GM23338 (cell line): ENCODE results near the gene LCP1. TPM values are rescaled to one million over a fixed set of nuclear protein-coding genes. Genes with fewer than 3 reads are reported as not detected.

Source experiments
- ATAC-seq: fragments of 200-7000 bp; cut with Tn5 transposase; 3 replicates; pipeline ENCODE4 v1.9.1; 2020
- DNase-seq: peaks from one replicate; pipeline ENCODE4 v3.0.0-alpha.2; 2015; ENCODE audit warnings: low spot score
- H2AFZ ChIP-seq: fragments of 200-600 bp; sonication (generic); 2 replicates; pipeline ENCODE4 v1.8.0; 2016; ENCODE audit warnings: antibody characterized with exemption, mild to moderate bottlenecking, moderate library complexity
- H3F3A ChIP-seq: fragments of 200-600 bp; sonication (generic); replicated peaks from 2 replicates; pipeline ENCODE4 v1.8.0; 2017; ENCODE audit warnings: antibody characterized with exemption, mixed run types, low read depth
- H3K27ac ChIP-seq: fragments of 200-600 bp; sonication (generic); 2 replicates; pipeline ENCODE4 v1.6.1; 2016; ENCODE audit warnings: low read depth
- H3K27me3 ChIP-seq: fragments of 200-600 bp; sonication (generic); 2 replicates; pipeline ENCODE4 v1.8.0; 2016; ENCODE audit warnings: mild to moderate bottlenecking, mixed run types, moderate library complexity; ENCODE audit not compliant: insufficient read depth
- H3K36me3 ChIP-seq: fragments of 200-600 bp; sonication (generic); 2 replicates; pipeline ENCODE4 v1.8.0; 2016; ENCODE audit warnings: mild to moderate bottlenecking; ENCODE audit not compliant: insufficient read depth
- H3K4me1 ChIP-seq: fragments of 200-600 bp; sonication (generic); 2 replicates; pipeline ENCODE4 v1.8.0; 2016; ENCODE audit warnings: mild to moderate bottlenecking, moderate library complexity; ENCODE audit not compliant: insufficient read depth
- H3K4me2 ChIP-seq: fragments of 200-600 bp; sonication (generic); 2 replicates; pipeline ENCODE4 v1.7.1; 2017; ENCODE audit warnings: mixed run types
- H3K4me3 ChIP-seq: fragments of 200-600 bp; sonication (generic); 2 replicates; pipeline ENCODE4 v1.6.1; 2016; ENCODE audit warnings: mixed run types
- H3K79me2 ChIP-seq: fragments of 200-600 bp; sonication (generic); replicated peaks from 2 replicates; pipeline ENCODE4 v1.8.0; 2017; ENCODE audit warnings: mild to moderate bottlenecking; ENCODE audit not compliant: insufficient read depth
- H3K9me2 ChIP-seq: fragments of 200-600 bp; sonication (generic); 2 replicates; pipeline ENCODE4 v1.8.0; 2017; ENCODE audit not compliant: insufficient read depth
- H4K20me1 ChIP-seq: fragments of 200-600 bp; sonication (generic); replicated peaks from 2 replicates; pipeline ENCODE4 v1.8.0; 2017; ENCODE audit warnings: mild to moderate bottlenecking; ENCODE audit not compliant: insufficient read depth
- H3K27ac Mint-ChIP-seq: 2 replicates; pipeline ENCODE4 v1.8.0; 2020; ENCODE audit warnings: inconsistent platforms, mild to moderate bottlenecking, moderate library complexity, mixed read lengths
- H3K27me3 Mint-ChIP-seq: 3 replicates; pipeline ENCODE4 v1.8.0; 2022; ENCODE audit warnings: low read depth, mild to moderate bottlenecking, moderate library complexity, mixed read lengths, inconsistent platforms; ENCODE audit not compliant: insufficient read depth, poor library complexity
- H3K36me3 Mint-ChIP-seq: 3 replicates; pipeline ENCODE4 v1.8.0; 2021; ENCODE audit warnings: low read depth, mild to moderate bottlenecking, inconsistent platforms, moderate library complexity, mixed read lengths
- H3K4me1 Mint-ChIP-seq: 3 replicates; pipeline ENCODE4 v1.8.0; 2020; ENCODE audit warnings: mild to moderate bottlenecking, inconsistent platforms, mixed read lengths
- H3K4me3 Mint-ChIP-seq: 3 replicates; pipeline ENCODE4 v1.8.0; 2021; ENCODE audit warnings: moderate library complexity, mild to moderate bottlenecking, inconsistent platforms, mixed read lengths
- H3K9me3 Mint-ChIP-seq: 3 replicates; pipeline ENCODE4 v1.8.0; 2020; ENCODE audit warnings: moderate library complexity, mild to moderate bottlenecking, inconsistent platforms, mixed read lengths
- CREB1 ChIP-seq: fragments of 250-450 bp; sonication (Bioruptor Pico); IDR thresholded peaks from 2 replicates; pipeline ENCODE4 v1.5.0; 2020; ENCODE audit warnings: low read depth, mild to moderate bottlenecking, moderate library complexity
- CTCF ChIP-seq, 2 experiments: fragments of 200-600 bp in 1 of 2; sonication (generic) in 1 of 2; conservative IDR thresholded peaks; 2 replicates each; pipeline versions ENCODE4 v1.5.1 to v1.6.1; 2016 to 2017; ENCODE audit warnings: antibody characterized with exemption in 2 of 2, low read depth in 2 of 2, mild to moderate bottlenecking in 2 of 2, moderate library complexity in 1 of 2
- ETS1 ChIP-seq: IDR thresholded peaks from 2 replicates; pipeline ENCODE4 v1.6.1; 2016; ENCODE audit warnings: antibody characterized with exemption
- EZH2 ChIP-seq: fragments of 200-600 bp; sonication (generic); IDR thresholded peaks from one replicate; pipeline ENCODE4 v1.8.0; 2017; ENCODE audit warnings: antibody characterized with exemption, mild to moderate bottlenecking, low read depth; ENCODE audit not compliant: unreplicated experiment
- EZH2phosphoT487 ChIP-seq: fragments of 200-600 bp; sonication (generic); IDR thresholded peaks from one replicate; pipeline ENCODE4 v1.8.1; 2018; ENCODE audit warnings: antibody characterized with exemption; ENCODE audit not compliant: unreplicated experiment
- JUNB ChIP-seq: IDR thresholded peaks from one replicate; pipeline ENCODE4 v1.6.1; 2016; ENCODE audit warnings: antibody characterized with exemption; ENCODE audit not compliant: unreplicated experiment
- NANOG ChIP-seq: IDR thresholded peaks from 2 replicates; pipeline ENCODE4 v1.6.1; 2016; ENCODE audit warnings: antibody characterized with exemption, borderline replicate concordance
- POLR2AphosphoS5 ChIP-seq: IDR thresholded peaks from 2 replicates; pipeline ENCODE4 v1.6.1; 2016; ENCODE audit warnings: antibody characterized with exemption, low read depth
- REST ChIP-seq: IDR thresholded peaks from one replicate; pipeline ENCODE4 v1.6.1; 2018; ENCODE audit warnings: antibody characterized with exemption; ENCODE audit not compliant: unreplicated experiment
- STAT1 ChIP-seq: IDR thresholded peaks from one replicate; pipeline ENCODE4 v1.6.1; 2016; ENCODE audit warnings: antibody characterized with exemption; ENCODE audit not compliant: unreplicated experiment
- ZNF114 ChIP-seq: fragments of 250-450 bp; sonication (Bioruptor Pico); IDR thresholded peaks from 2 replicates; pipeline ENCODE4 v1.5.0; 2020; ENCODE audit warnings: mild to moderate bottlenecking, moderate library complexity
- ZNF331 ChIP-seq: fragments of 250-450 bp; sonication (Bioruptor Pico); IDR thresholded peaks from 2 replicates; pipeline ENCODE4 v1.5.0; 2020; ENCODE audit warnings: low read depth, mild to moderate bottlenecking, moderate library complexity
- polyA plus RNA-seq: library from polyadenylated mRNA; unstranded; fragments of >200 nt; fragmentation: Nextera tagmentation; extraction: Ambion mirVana; gene quantifications from 2 replicates; pipeline ENCODE4 v1.2.1, GENCODE V29; 2016
- total RNA-seq: library from RNA; depleted of rRNA; stranded (reverse); fragments of >200 nt; shearing (Covaris generic); gene quantifications from 2 replicates; pipeline ENCODE4 v1.2.3, GENCODE V29; 2014
- TF ChIP-seq, protein P1 (sequence below): fragments of 250-450 bp; sonication (Bioruptor Pico); IDR thresholded peaks from 2 replicates; pipeline ENCODE4 v1.5.0; 2020; ENCODE audit warnings: mild to moderate bottlenecking, moderate library complexity

The LCP1 gene
- total and polyA plus RNA-seq, 2 experiments from 2014 or later = 1.9 to 3.4 TPM

DNA sequence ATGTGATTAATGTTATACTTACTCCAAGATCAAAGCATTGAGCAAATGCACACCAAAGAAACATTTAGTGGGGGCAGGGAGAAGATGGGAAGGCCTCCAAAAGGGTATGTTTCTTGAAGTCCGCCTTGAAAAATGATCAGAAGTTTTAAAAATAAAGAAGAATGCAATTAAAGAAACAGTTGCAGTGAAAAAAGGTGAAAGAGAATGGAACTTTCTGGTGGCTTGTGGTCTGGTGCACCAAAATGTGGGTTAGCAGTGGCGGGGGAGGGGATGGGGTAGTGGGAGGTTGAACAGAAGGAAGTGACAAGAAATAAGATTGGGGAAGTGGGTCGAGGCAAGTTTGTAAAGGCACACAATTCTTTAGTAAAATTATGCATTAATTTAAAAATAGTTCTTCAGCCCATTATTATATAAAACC is 2.5 kb downstream of the LCP1 start:
- Mint-ChIP-seq H3K27me3 (peaks cover 8% of the 10 kb centered on the region), H3K4me3 (no peak overlapping the region), H3K9me3 (no peaks in the 10 kb centered on the region), H3K27ac (no peak overlapping the region), H3K36me3 (no peaks in the 10 kb centered on the region), H3K4me1 (peaks cover 13% of the 10 kb centered on the region; the same call in 2 of the 3 replicates)
- Histone ChIP-seq H4K20me1 (no peaks in the 10 kb centered on the region), H3K27ac (no peak overlapping the region), H3K36me3 (no peaks in the 10 kb centered on the region), H3F3A (no peaks in the 10 kb centered on the region), H3K79me2 (no peaks in the 10 kb centered on the region), H3K27me3 (no peaks in the 10 kb centered on the region), H2AFZ (peak overlapping the region; percentile 65; the same call in 1 of the 2 replicates), H3K4me3 (no peak overlapping the region), H3K4me1 (peaks cover 14% of the 10 kb centered on the region), H3K9me2 (no peaks in the 10 kb centered on the region), H3K4me2 (no peak overlapping the region)
- ATAC-seq (no peak), DNase-seq (no peak)
- TF ChIP-seq, protein P1, sequence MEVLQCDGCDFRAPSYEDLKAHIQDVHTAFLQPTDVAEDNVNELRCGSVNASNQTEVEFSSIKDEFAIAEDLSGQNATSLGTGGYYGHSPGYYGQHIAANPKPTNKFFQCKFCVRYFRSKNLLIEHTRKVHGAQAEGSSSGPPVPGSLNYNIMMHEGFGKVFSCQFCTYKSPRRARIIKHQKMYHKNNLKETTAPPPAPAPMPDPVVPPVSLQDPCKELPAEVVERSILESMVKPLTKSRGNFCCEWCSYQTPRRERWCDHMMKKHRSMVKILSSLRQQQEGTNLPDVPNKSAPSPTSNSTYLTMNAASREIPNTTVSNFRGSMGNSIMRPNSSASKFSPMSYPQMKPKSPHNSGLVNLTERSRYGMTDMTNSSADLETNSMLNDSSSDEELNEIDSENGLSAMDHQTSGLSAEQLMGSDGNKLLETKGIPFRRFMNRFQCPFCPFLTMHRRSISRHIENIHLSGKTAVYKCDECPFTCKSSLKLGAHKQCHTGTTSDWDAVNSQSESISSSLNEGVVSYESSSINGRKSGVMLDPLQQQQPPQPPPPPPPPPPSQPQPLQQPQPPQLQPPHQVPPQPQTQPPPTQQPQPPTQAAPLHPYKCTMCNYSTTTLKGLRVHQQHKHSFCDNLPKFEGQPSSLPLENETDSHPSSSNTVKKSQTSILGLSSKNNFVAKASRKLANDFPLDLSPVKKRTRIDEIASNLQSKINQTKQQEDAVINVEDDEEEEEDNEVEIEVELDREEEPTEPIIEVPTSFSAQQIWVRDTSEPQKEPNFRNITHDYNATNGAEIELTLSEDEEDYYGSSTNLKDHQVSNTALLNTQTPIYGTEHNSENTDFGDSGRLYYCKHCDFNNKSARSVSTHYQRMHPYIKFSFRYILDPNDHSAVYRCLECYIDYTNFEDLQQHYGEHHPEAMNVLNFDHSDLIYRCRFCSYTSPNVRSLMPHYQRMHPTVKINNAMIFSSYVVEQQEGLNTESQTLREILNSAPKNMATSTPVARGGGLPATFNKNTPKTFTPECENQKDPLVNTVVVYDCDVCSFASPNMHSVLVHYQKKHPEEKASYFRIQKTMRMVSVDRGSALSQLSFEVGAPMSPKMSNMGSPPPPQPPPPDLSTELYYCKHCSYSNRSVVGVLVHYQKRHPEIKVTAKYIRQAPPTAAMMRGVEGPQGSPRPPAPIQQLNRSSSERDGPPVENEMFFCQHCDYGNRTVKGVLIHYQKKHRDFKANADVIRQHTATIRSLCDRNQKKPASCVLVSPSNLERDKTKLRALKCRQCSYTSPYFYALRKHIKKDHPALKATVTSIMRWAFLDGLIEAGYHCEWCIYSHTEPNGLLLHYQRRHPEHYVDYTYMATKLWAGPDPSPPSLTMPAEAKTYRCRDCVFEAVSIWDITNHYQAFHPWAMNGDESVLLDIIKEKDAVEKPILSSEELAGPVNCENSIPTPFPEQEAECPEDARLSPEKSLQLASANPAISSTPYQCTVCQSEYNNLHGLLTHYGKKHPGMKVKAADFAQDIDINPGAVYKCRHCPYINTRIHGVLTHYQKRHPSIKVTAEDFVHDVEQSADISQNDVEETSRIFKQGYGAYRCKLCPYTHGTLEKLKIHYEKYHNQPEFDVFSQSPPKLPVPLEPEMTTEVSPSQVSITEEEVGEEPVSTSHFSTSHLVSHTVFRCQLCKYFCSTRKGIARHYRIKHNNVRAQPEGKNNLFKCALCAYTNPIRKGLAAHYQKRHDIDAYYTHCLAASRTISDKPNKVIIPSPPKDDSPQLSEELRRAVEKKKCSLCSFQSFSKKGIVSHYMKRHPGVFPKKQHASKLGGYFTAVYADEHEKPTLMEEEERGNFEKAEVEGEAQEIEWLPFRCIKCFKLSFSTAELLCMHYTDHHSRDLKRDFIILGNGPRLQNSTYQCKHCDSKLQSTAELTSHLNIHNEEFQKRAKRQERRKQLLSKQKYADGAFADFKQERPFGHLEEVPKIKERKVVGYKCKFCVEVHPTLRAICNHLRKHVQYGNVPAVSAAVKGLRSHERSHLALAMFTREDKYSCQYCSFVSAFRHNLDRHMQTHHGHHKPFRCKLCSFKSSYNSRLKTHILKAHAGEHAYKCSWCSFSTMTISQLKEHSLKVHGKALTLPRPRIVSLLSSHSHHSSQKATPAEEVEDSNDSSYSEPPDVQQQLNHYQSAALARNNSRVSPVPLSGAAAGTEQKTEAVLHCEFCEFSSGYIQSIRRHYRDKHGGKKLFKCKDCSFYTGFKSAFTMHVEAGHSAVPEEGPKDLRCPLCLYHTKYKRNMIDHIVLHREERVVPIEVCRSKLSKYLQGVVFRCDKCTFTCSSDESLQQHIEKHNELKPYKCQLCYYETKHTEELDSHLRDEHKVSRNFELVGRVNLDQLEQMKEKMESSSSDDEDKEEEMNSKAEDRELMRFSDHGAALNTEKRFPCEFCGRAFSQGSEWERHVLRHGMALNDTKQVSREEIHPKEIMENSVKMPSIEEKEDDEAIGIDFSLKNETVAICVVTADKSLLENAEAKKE (CRISPR knock-in tag) = no peak
- TF ChIP-seq REST (no peak), EZH2phosphoT487 (no peak), ETS1 (no peak), POLR2AphosphoS5 (no peak), CREB1 (CRISPR knock-in tag) (no peak), ZNF331 (no peak), EZH2 (no peak), NANOG (no peak), JUNB (no peak), STAT1 (no peak), CTCF (conservative IDR thresholded peaks at IDR 0.05; ENCODE audit: low read depth in 2 of 2) (no peak), ZNF114 (CRISPR knock-in tag) (no peak)
